ENCODE data around the gene MCOLN2. TPM values are rescaled to one million over a fixed set of nuclear protein-coding genes. Genes with fewer than 3 reads are reported as not detected.
"Not testable (repeated sequence)": the region's sequence is repeated elsewhere in the genome, so short reads cannot be mapped to it uniquely, and the experiment has no call there.

MCOLN2 gene
- total RNA-seq, 1 experiment from 2014 or later: 3.8 TPM

DNA sequence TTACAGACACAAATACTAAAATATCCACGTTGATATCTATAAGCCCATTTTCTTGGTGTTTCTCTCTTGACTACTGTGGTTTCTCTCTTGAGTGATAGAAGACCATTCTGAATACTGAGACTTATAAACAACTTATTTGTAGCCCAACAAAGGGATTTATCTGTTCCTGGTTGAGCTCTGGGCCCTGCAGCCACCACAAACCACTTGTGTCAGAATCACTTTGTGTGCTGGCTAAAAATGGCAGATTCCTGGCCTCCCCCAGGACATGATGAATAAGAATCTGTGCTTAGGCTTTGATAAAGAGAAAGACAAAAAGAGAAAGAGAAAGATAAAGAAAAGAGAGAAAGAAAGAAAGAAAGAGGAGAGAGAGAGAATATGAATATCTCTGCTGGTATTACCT, 18.9 kb upstream of the MCOLN2 start (continued):
- TF ChIP-seq, protein P1, sequence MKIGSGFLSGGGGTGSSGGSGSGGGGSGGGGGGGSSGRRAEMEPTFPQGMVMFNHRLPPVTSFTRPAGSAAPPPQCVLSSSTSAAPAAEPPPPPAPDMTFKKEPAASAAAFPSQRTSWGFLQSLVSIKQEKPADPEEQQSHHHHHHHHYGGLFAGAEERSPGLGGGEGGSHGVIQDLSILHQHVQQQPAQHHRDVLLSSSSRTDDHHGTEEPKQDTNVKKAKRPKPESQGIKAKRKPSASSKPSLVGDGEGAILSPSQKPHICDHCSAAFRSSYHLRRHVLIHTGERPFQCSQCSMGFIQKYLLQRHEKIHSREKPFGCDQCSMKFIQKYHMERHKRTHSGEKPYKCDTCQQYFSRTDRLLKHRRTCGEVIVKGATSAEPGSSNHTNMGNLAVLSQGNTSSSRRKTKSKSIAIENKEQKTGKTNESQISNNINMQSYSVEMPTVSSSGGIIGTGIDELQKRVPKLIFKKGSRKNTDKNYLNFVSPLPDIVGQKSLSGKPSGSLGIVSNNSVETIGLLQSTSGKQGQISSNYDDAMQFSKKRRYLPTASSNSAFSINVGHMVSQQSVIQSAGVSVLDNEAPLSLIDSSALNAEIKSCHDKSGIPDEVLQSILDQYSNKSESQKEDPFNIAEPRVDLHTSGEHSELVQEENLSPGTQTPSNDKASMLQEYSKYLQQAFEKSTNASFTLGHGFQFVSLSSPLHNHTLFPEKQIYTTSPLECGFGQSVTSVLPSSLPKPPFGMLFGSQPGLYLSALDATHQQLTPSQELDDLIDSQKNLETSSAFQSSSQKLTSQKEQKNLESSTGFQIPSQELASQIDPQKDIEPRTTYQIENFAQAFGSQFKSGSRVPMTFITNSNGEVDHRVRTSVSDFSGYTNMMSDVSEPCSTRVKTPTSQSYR (CRISPR knock-in tag; IDR thresholded peaks at IDR 0.05): no peak

DNA sequence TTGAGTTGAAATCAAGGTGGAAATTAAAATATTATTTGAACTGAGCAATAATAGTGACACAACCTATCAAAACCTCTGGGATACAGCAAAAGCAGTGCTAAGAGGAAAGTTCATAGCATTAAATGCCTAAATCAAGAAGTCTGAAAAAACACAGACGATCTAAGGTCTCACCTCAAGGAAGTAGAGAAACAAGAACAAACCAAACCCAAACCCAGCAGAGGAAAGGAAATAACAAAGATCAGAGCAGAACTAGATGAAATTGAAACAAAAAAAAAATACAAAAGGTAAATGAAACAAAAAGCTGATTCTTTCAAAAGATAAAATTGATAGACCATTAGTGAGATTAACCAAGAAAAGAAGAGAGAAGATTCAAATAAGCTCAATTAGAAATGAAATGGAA, 8.7 kb upstream of the MCOLN2 start:
- H3K27ac Mint-ChIP-seq; H3K4me3 Mint-ChIP-seq; POLR2A ChIA-PET; H3K36me3 Mint-ChIP-seq; ATAC-seq; DNase-seq (ENCODE audit: low spot score); CTCF ChIA-PET; H3K4me1 Mint-ChIP-seq: not testable (repeated sequence)
- Mint-ChIP-seq H3K27me3 (ENCODE audit: low read depth) (peaks cover 34% of the 10 kb centered on the region), H3K9me3 (peaks cover 41% of the 10 kb centered on the region)

DNA sequence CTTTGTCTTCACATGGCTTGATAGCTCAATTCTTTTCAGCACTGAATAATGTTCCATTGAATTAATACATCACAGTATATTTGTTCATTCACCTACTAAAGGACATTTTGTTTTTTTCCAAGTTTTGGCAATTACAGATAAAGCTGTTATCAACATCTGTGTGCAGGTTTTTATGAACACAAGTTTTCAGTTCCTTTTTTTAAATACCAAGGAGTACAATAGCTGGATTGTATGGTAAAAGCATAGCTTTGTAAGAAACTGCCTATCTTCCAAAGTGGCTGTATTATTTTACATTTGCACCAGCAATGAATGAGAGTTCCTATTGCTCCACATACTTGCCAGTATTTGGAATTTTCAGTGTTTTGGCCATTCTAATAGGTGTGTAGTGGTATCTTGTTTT, 4.8 kb upstream of the MCOLN2 start:
- H3K27ac Mint-ChIP-seq: no peak overlapping the region
- ChIA-PET CTCF (no interaction called here), POLR2A (interaction anchor here (0.6 kb wide), 1 partner anchor 9 kb away, joined by 4 read pairs; no protein-coding TSS in a partner anchor)
- DNase-seq (ENCODE audit: low spot score): no peak
- H3K27me3 Mint-ChIP-seq (ENCODE audit: low read depth): peaks cover 68% of the 10 kb centered on the region
- H3K4me1 Mint-ChIP-seq: peaks cover 11% of the 10 kb centered on the region
- H3K4me3 Mint-ChIP-seq: no peak overlapping the region
- no peaks in the 10 kb centered on the region for H3K36me3 Mint-ChIP-seq
- no peak for ATAC-seq
- H3K9me3 Mint-ChIP-seq: peaks cover 23% of the 10 kb centered on the region
- no peak for TF ChIP-seq ELF4 (CRISPR knock-in tag; IDR thresholded peaks at IDR 0.05; ENCODE audit: low read depth)

DNA sequence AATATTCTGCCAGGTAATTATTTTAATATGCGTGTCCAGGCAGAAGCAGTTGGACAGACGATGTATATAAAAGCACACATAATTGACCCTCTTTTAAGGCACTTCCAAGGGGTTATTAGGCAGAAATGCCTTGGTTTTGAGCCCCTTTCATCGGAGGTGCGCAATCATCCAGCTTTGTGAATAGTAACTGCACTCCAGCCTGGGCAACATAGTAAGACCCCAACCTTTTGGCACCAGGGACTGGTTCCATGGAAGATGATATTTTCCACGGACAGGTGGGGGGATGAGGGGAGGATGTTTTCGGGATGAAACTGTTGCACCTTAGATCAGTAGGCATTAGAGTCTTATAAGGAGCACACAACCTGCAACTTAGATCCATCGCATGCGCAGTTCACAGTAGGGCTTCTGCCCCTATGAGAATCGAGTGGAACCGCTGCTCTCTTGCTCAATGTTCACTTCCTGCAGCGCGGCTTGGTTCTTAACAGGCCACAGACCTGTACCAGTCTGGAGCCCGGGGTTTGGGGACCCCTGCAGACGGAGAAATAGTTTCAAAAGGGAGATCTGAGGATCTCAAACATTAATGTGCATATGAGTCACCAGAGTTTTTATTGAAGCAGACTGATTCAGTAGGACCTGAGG, 1.8 kb upstream of the MCOLN2 start:
- Mint-ChIP-seq H3K36me3 (peaks cover 4% of the 10 kb centered on the region), H3K9me3 (peaks cover 9% of the 10 kb centered on the region; the same call in 1 of the 2 replicates), H3K4me1 (peaks cover 17% of the 10 kb centered on the region), H3K4me3 (peak overlapping the region; percentile 79), H3K27me3 (ENCODE audit: low read depth) (peaks cover 86% of the 10 kb centered on the region), H3K27ac (no peak overlapping the region)
- ChIA-PET CTCF (interaction anchor here (1.0 to 1.8 kb wide), 2 partner anchors 54 to 256 kb away, joined by 4 to 5 read pairs; no protein-coding TSS in a partner anchor), POLR2A (no interaction called here)
- DNase-seq (ENCODE audit: low spot score) (no peak), ATAC-seq (no peak)
- TF ChIP-seq, protein P2, sequence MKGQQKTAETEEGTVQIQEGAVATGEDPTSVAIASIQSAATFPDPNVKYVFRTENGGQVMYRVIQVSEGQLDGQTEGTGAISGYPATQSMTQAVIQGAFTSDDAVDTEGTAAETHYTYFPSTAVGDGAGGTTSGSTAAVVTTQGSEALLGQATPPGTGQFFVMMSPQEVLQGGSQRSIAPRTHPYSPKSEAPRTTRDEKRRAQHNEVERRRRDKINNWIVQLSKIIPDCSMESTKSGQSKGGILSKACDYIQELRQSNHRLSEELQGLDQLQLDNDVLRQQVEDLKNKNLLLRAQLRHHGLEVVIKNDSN (CRISPR knock-in tag; IDR thresholded peaks at IDR 0.05): no peak
- TF ChIP-seq CREB1 (CRISPR knock-in tag; IDR thresholded peaks at IDR 0.05): no peak
- TF ChIP-seq ZNF121 (CRISPR knock-in tag; IDR thresholded peaks at IDR 0.05): peak; percentile 99

DNA sequence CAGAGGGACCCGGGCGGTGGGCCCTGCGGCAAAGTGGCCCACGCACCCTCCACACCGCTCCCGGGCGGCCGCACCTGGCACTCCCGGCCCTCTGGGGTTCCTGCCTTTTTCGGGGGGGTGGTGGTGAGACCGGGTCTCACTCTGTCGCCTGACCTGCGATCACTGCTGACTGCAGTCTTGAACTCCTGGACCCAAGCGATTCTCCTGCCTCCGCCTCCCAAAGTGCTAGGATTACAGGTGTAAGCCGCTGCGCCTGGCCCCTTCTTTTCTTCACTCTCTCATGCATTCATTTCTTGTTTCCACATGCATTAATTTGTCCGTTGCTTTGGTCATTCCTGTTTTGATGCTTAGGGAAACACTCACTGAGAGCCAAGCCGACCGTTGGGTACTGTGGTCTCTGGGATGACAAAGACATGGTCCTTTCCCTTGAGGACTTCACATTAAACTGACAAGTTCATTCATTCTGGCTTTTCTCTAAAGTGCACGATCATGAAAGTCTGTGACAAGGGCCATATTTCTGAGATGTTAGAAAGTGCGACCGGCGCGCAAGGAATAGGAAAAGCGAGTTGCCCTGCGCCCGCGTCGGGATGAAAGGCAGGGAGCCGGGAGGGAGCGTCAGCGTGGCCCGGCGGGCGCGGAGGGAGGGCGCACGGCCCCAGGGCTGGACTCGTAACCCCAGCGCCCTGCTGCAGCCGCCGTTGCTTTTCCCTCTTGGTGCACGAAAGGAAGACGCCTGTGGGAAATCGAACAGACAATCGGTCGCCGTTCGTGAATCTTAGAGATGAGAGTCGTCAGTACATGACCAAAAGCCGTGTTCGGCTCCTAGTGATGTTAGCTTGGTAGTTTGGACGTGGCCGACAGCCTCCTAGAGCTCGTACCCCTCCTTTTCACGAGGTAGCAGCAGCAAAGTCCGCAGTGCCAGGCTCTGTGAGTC, 1.0 kb upstream of the MCOLN2 start:
- no peak for TF ChIP-seq HMGA2 (CRISPR knock-in tag; IDR thresholded peaks at IDR 0.05)
- no peak for TF ChIP-seq CREM (CRISPR knock-in tag; IDR thresholded peaks at IDR 0.05)
- TF ChIP-seq ZNF138 (CRISPR knock-in tag; conservative IDR thresholded peaks at IDR 0.05): no peak
- no peak for TF ChIP-seq CREB1 (CRISPR knock-in tag; IDR thresholded peaks at IDR 0.05)
- 0 out of 2 replicates have a peak, but pooled peaks have one; percentile 5 for TF ChIP-seq ZNF121 (CRISPR knock-in tag; IDR thresholded peaks at IDR 0.05)
- no peak for TF ChIP-seq MXD4 (CRISPR knock-in tag; IDR thresholded peaks at IDR 0.05; ENCODE audit: borderline replicate concordance)
- TF ChIP-seq, protein P3, sequence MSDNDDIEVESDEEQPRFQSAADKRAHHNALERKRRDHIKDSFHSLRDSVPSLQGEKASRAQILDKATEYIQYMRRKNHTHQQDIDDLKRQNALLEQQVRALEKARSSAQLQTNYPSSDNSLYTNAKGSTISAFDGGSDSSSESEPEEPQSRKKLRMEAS (CRISPR knock-in tag; IDR thresholded peaks at IDR 0.05): peak; percentile 29
- no peak for TF ChIP-seq MYBL2 (CRISPR knock-in tag; IDR thresholded peaks at IDR 0.05)
- no peak for TF ChIP-seq ETV6 (CRISPR knock-in tag; IDR thresholded peaks at IDR 0.05)
- no peak for TF ChIP-seq TEAD1 (CRISPR knock-in tag; IDR thresholded peaks at IDR 0.05)
- TF ChIP-seq ZBTB21 (CRISPR knock-in tag; IDR thresholded peaks at IDR 0.05; ENCODE audit: borderline replicate concordance): no peak
- no peak for TF ChIP-seq TCF7 (CRISPR knock-in tag; IDR thresholded peaks at IDR 0.05; ENCODE audit: low read depth)
- TF ChIP-seq ZNF219 (CRISPR knock-in tag; IDR thresholded peaks at IDR 0.05; ENCODE audit: borderline replicate concordance): no peak
- no peak for TF ChIP-seq SP1 (CRISPR knock-in tag; conservative IDR thresholded peaks at IDR 0.05)
- TF ChIP-seq ZNF317 (CRISPR knock-in tag; IDR thresholded peaks at IDR 0.05; ENCODE audit: borderline replicate concordance, low read depth): no peak
- Mint-ChIP-seq H3K4me1 (peaks cover 17% of the 10 kb centered on the region), H3K27ac (no peak overlapping the region), H3K36me3 (peaks cover 5% of the 10 kb centered on the region), H3K4me3 (peak overlapping the region; percentile 79), H3K27me3 (ENCODE audit: low read depth) (peaks cover 80% of the 10 kb centered on the region), H3K9me3 (peaks cover 8% of the 10 kb centered on the region; the same call in 1 of the 2 replicates)
- ChIA-PET POLR2A (no interaction called here), CTCF (interaction anchor here (0.6 to 4.0 kb wide), 5 partner anchors 30 to 257 kb away, joined by 3 to 22 read pairs (median 5); no protein-coding TSS in a partner anchor)
- ATAC-seq (peak; percentile 27), DNase-seq (ENCODE audit: low spot score) (peak; percentile 35)
